Stimulated activated naive CD4-positive, alpha-beta T cell (primary cell): ENCODE data around the gene BPGM.

Source experiments
- DNase-seq, 6 experiments: peaks; one replicate each; lab custom pipeline; 2025; lab: John Stamatoyannopoulos, UW

Gene BPGM

GRCh38 chr7:134646425-134647305 is at the start of gene BPGM:
Gene BPGM, plus strand, starts transcription at chr7:134646853. Its CDS starts 14,655 bp downstream, at chr7:134661508.
- DNase-seq: peak; percentile 87 to 99 (median 98)

GRCh38 chr7:134599371-134599770 is 47.3 kb upstream of the BPGM start:
- no peak for DNase-seq

GRCh38 chr7:134601459-134601858 is 45.2 kb upstream of the BPGM start:
- no peak for DNase-seq

GRCh38 chr7:134602881-134603451 is 43.7 kb upstream of the BPGM start:
- peak in 1 of 6 experiments; percentile 4 for DNase-seq

GRCh38 chr7:134605978-134606923 is 40.4 kb upstream of the BPGM start:
- peak; percentile 2 to 69 (median 44) for DNase-seq

- no peak for DNase-seq
Observed at GRCh38 chr7:134611611-134612151, 35.0 kb upstream of the BPGM start.

GRCh38 chr7:134612197-134612596 is 34.5 kb upstream of the BPGM start:
- no peak for DNase-seq

GRCh38 chr7:134613623-134614347 is 32.9 kb upstream of the BPGM start:
- no peak for DNase-seq

GRCh38 chr7:134616611-134617010 is 30.0 kb upstream of the BPGM start:
- DNase-seq: no peak

GRCh38 chr7:134618756-134619530 is 27.7 kb upstream of the BPGM start:
- no peak for DNase-seq

GRCh38 chr7:134619627-134620331 is 26.9 kb upstream of the BPGM start:
- no peak for DNase-seq

GRCh38 chr7:134622303-134622995 is 24.2 kb upstream of the BPGM start:
- DNase-seq: no peak

- DNase-seq: no peak
Observed at GRCh38 chr7:134623193-134623592, 23.5 kb upstream of the BPGM start.

GRCh38 chr7:134625550-134625949 is 21.1 kb upstream of the BPGM start:
- DNase-seq: no peak

- no peak for DNase-seq
Observed at GRCh38 chr7:134627109-134627774, 19.4 kb upstream of the BPGM start.

- no peak for DNase-seq
Observed at GRCh38 chr7:134627775-134628153, 18.9 kb upstream of the BPGM start.

- DNase-seq: no peak
Observed at GRCh38 chr7:134629445-134629844, 17.2 kb upstream of the BPGM start.

- DNase-seq: no peak
Observed at GRCh38 chr7:134630237-134630636, 16.4 kb upstream of the BPGM start.

- DNase-seq: no peak
Observed at GRCh38 chr7:134630893-134631292, 15.8 kb upstream of the BPGM start.
